ENCODE results near the gene MGAT5. TPM values are rescaled to one million over a fixed set of nuclear protein-coding genes. Genes with fewer than 3 reads are reported as not detected.

Gene MGAT5
- total RNA-seq, 1 experiment from 2014 or later = 52.4 TPM

- peaks cover 7% of the 10 kb centered on the region for H3K4me1 Mint-ChIP-seq
- no peaks in the 10 kb centered on the region for H3K27me3 Mint-ChIP-seq (ENCODE audit: low read depth)
- no peak overlapping the region for H3K4me3 Mint-ChIP-seq
- ChIA-PET POLR2A (no interaction called here), CTCF (interaction anchor here (0.7 to 2.5 kb wide), 2 partner anchors 90 to 159 kb away, joined by 4 to 8 read pairs; no protein-coding TSS in a partner anchor)
- ATAC-seq = no peak
- no peaks in the 10 kb centered on the region for H3K9me3 Mint-ChIP-seq
- DNase-seq (ENCODE audit: low spot score) = no peak
- peaks cover 7% of the 10 kb centered on the region; the same call in 1 of the 2 replicates for H3K36me3 Mint-ChIP-seq
- TF ChIP-seq SMAD4 (CRISPR knock-in tag; IDR thresholded peaks at IDR 0.05) (no peak), CDX4 (CRISPR knock-in tag; IDR thresholded peaks at IDR 0.05; ENCODE audit: borderline replicate concordance) (no peak), TP53 (CRISPR knock-in tag; IDR thresholded peaks at IDR 0.05) (no peak), EMX1 (CRISPR knock-in tag; IDR thresholded peaks at IDR 0.05) (no peak), CREM (CRISPR knock-in tag; IDR thresholded peaks at IDR 0.05) (no peak), MAX (CRISPR knock-in tag; IDR thresholded peaks at IDR 0.05) (no peak), NFYB (CRISPR knock-in tag; conservative IDR thresholded peaks at IDR 0.05; ENCODE audit: low read depth) (no peak), NR2C2 (CRISPR knock-in tag; IDR thresholded peaks at IDR 0.05) (no peak), MYBL2 (CRISPR knock-in tag; IDR thresholded peaks at IDR 0.05) (no peak), TEAD1 (CRISPR knock-in tag; IDR thresholded peaks at IDR 0.05) (no peak), ZNF416 (CRISPR knock-in tag; IDR thresholded peaks at IDR 0.05) (no peak), ZNF121 (CRISPR knock-in tag; IDR thresholded peaks at IDR 0.05) (no peak), ETV6 (CRISPR knock-in tag; IDR thresholded peaks at IDR 0.05) (no peak), SP1 (CRISPR knock-in tag; conservative IDR thresholded peaks at IDR 0.05) (no peak), ATF3 (CRISPR knock-in tag; conservative IDR thresholded peaks at IDR 0.05) (no peak), ZNF219 (CRISPR knock-in tag; IDR thresholded peaks at IDR 0.05; ENCODE audit: borderline replicate concordance) (no peak), ATF1 (CRISPR knock-in tag; IDR thresholded peaks at IDR 0.05) (no peak)
- TF ChIP-seq, protein P1, sequence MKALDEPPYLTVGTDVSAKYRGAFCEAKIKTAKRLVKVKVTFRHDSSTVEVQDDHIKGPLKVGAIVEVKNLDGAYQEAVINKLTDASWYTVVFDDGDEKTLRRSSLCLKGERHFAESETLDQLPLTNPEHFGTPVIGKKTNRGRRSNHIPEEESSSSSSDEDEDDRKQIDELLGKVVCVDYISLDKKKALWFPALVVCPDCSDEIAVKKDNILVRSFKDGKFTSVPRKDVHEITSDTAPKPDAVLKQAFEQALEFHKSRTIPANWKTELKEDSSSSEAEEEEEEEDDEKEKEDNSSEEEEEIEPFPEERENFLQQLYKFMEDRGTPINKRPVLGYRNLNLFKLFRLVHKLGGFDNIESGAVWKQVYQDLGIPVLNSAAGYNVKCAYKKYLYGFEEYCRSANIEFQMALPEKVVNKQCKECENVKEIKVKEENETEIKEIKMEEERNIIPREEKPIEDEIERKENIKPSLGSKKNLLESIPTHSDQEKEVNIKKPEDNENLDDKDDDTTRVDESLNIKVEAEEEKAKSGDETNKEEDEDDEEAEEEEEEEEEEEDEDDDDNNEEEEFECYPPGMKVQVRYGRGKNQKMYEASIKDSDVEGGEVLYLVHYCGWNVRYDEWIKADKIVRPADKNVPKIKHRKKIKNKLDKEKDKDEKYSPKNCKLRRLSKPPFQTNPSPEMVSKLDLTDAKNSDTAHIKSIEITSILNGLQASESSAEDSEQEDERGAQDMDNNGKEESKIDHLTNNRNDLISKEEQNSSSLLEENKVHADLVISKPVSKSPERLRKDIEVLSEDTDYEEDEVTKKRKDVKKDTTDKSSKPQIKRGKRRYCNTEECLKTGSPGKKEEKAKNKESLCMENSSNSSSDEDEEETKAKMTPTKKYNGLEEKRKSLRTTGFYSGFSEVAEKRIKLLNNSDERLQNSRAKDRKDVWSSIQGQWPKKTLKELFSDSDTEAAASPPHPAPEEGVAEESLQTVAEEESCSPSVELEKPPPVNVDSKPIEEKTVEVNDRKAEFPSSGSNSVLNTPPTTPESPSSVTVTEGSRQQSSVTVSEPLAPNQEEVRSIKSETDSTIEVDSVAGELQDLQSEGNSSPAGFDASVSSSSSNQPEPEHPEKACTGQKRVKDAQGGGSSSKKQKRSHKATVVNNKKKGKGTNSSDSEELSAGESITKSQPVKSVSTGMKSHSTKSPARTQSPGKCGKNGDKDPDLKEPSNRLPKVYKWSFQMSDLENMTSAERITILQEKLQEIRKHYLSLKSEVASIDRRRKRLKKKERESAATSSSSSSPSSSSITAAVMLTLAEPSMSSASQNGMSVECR (CRISPR knock-in tag; IDR thresholded peaks at IDR 0.05; ENCODE audit: borderline replicate concordance) = no peak
- TF ChIP-seq, protein P2, sequence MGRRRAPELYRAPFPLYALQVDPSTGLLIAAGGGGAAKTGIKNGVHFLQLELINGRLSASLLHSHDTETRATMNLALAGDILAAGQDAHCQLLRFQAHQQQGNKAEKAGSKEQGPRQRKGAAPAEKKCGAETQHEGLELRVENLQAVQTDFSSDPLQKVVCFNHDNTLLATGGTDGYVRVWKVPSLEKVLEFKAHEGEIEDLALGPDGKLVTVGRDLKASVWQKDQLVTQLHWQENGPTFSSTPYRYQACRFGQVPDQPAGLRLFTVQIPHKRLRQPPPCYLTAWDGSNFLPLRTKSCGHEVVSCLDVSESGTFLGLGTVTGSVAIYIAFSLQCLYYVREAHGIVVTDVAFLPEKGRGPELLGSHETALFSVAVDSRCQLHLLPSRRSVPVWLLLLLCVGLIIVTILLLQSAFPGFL (CRISPR knock-in tag; IDR thresholded peaks at IDR 0.05; ENCODE audit: borderline replicate concordance) = no peak
- TF ChIP-seq, protein P3, sequence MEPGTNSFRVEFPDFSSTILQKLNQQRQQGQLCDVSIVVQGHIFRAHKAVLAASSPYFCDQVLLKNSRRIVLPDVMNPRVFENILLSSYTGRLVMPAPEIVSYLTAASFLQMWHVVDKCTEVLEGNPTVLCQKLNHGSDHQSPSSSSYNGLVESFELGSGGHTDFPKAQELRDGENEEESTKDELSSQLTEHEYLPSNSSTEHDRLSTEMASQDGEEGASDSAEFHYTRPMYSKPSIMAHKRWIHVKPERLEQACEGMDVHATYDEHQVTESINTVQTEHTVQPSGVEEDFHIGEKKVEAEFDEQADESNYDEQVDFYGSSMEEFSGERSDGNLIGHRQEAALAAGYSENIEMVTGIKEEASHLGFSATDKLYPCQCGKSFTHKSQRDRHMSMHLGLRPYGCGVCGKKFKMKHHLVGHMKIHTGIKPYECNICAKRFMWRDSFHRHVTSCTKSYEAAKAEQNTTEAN (CRISPR knock-in tag; IDR thresholded peaks at IDR 0.05) = no peak
- no peak overlapping the region for H3K27ac Mint-ChIP-seq
Measured at GRCh38 chr2:134360745-134361487, 107.0 kb downstream of the MGAT5 start.
